Fibroblast of skin of back (primary cell): ENCODE results near the gene TCAIM.
"Not testable (repeated sequence)": the region's sequence is repeated elsewhere in the genome, so short reads cannot be mapped to it uniquely, and the experiment has no call there.

Experiments
- DNase-seq: peaks from one replicate; pipeline ENCODE4 v3.0.0-alpha.2; 2013

TCAIM gene

DNA sequence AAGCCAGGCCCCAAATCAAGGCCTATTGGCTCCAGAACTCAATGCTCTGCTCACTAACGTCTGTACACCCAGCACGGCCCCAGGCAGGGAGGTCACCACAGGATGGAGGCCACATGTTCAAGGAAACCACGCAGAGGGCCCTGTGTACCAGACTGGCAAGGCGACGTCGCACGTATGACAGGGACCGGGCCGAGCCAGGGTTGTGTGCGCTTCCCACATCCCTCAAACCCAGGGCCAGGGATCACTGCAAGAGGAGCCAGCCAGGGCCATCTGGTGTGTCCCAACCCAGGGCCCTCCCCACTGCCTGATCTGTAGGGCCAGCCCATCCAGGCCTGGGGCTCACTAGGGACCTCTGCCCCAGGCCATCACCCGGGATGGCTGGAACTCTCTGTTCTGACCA, 76.9 kb downstream of the TCAIM start:
- DNase-seq, result no peak

DNA sequence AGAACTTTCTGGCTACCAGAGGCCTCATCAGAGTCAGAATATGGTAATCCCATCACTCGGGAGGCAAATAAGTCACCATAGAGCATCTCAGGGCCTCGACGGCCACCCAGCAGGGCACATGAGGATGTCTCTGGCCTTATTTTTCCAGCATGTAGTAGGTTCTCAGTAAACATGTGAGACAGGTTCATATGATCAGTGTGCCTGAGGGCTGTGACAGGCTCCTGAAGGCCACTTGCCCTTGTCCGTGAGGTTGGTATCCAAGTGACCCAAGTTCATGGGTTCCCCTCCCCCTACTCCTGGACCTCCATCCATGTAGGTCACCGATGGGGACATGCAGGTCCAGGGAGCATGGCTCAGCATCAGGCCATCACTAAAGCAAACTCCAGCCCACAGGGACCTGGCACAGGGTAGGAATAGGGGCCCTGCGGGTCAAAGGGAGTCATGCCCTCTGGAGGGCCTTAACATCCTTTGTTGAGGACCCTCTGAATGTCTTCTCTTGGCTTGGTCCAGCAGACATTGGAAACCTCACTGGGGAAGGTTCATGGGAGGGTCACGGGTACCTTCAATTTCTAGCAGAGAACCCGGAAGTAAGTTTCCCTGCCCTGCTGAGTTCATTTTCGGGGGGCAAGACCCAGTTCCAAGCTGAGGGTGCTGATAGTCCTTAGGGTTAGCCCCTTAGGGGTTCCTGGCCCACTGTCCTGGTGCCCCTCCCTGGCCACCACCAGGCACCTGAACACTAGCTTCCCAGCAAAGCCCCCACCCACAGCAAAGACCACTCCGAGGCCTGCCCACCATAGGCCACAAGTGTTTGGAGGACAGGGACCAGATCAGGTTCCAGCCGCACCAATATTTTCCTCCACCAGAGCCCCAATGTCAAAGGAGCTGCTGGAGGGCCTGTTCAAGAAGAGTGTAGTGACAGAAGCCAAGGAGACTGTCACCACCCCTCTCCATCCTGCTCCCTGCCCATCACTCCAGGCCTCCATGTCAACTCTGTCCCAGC, 77.8 kb downstream of the TCAIM start:
- no peak for DNase-seq

DNA sequence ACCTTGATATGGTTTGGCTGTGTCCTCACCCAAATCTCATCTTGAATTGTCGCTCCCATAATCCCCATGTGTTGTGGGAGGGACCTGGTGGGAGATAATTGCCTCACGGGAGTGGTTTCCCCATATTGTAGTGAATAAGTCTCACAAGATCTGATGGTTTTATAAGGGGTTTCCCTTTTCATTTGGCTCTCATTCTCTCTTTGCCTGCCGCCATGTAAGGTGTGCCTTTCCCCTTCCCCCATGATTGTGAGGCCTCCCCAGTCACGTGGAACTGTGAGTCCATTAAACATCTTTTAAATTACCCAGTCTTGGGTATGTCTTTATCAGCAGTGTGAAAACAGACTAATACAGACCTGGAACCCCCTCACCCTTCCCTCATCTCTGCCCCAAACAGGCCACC, 79.6 kb downstream of the TCAIM start:
- not testable (repeated sequence) for DNase-seq

DNA sequence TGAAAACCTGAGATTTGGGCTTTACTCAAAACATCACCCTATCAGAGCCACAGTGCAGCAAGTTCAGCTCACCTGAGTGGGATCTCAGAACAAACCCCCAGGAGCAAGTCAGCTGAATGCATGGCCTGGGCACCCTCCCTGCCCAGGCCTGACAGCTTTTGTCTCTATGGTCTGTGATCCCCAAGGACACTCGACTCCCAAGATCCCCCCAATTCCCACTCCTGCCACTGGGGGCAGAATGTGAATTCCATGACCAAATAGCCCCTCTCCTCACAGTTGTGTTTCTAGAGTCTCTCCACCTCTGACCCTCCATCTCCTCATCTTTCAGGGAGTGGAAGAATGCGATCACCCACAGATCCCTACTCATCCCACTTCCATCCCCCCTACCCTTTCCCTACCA, 80.0 kb downstream of the TCAIM start:
- DNase-seq, result no peak

DNA sequence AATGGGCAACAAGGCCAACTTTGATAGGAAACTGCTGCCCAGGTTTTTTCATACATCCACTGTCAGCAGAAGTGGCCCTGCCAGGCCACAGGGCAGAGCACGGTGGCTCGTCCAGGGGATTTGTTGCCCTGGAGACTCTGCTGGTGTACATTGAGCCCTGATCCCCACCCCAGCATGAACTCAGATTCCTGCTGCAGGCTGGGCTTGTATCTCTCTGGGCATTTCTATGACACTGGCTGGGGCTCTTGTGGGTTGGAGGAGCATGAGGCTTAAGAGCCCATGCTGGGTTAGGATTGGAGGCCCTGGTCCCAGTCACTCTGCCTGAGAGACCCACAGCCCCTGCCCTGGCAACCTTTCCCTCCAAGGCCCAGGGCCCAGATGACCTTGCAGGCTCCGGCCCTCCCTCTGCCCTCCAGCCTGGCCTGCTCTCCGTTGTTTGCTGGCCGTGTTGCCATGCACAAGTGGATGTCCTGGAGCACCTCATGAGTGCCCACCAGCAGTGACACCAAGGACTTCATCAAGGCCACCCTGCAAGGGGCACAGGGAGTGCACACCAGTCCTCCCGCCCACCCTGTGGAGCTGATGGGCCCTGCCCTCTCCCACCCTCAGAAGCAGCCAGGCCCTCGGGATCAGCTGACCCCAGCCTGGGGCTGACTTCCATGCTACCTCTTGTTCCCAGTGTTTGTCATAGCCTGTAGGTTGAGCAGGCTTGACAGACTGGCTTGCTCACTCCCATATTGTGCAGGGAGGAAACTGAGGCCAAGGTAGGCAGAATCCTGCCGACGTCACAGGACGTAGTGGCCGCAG, 80.8 kb downstream of the TCAIM start:
- DNase-seq, result no peak

DNA sequence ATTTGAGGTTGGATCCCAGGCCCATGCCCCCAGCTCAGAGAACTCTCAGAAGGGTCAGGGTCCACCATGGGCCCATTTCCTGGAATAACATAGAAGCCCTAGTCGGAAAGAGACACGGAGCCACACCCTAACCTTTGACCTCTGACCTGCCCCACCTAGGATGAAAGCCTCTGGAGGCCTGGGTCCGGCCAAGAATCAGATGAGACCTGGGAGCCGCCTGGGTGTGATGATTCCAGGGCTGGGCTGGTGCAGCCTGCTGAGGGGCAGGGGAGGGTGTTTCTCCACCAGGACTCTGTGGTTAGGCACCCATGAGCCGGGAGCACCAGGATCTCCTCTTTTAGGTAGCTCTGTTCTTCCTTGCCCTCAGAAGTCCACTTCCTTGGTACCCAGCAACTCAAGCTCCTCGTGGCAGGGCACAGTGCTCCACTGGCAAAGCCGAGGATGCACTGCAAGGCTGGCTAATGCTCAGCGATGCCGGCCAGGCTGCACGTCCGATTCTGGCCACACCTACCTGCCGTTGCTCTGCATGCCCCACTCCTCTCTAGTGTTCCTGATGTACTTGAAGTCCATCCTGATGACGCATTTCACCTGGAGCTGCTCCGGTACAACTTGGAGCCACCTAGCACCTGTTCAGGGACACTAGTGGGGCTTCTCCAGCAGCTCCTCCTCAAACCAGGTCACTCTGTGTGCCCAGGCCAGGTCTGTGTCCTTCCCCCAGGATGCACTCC, 81.5 kb downstream of the TCAIM start:
- DNase-seq, result no peak

DNA sequence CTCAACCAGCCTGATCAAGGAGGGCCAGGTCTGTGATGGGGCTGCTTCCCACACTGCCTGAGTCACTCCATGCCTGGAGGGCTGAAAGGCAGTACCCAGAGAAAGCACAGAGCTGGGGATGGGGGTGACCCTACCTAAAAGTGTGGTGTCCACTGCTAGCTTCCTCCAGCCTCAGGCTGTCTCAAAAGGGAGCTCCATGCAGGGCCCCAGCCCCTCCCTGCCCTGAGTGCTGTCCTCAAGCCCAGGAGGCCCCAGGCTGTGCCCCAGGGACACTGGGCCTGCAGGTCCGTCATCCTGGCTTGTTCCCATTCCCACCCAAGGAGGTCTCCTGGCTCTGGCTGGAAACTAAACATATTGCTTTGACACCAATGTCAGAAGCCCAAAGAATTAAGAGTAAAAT, 82.1 kb downstream of the TCAIM start:
- no peak for DNase-seq

DNA sequence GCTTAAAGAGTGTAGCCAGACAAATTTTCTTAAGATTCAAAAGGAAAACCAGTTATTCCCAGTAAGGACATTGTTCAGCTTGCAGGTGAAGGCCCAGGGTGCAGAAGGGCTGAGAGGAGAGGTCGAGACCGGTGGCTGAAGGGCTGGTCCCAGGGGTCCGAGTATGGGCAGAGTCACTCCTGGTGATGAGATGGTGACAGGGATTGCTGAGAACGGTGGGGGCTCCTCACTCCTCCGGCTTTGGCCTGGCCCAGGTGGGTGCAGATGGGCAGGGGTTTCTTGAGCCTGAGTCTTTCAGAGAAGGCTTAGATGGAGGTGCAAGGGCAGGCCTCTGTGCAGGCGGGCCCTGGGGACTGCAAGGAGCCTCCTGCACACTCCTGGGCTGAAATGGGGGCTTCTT, 82.7 kb downstream of the TCAIM start:
- no peak for DNase-seq

DNA sequence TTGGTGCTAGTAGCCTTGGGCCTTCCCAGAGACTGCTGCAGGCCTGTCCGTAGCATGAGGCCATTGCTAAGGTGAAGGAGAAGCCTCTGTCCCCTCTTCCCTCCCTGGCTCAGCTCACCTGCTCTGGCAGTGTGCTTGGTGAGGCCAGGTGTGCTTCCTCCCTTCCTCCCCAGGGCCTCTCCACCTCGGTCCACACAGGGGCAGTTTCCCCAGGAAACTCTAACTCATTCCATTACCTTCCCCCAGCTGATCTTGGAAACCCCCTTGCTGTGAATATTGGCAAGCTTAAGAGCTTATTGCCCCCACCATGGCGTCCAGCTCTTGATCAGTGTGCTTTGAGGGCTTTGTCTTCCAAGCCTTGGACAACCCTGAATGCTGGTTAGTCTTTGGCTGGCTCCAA, 86.2 kb downstream of the TCAIM start:
- DNase-seq, result no peak

DNA sequence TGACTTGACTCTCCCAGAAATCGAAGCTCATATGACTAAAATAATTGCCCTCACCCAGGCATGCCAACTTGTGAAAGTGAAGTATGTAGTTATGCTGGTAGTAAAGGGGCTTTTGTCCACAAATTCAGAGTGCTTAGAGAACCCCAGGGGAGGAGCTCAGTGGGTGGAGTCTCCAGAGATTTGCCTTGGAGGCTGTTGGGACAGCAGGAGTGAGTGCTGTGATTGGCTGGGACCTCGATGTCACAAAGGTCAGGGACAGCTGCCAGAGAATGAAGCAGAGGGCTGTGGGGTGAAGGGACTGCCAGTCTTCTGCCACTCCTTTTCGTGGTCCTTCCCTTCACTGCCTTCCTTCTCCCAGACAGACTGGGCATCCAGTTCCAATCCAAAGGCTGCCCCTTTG, 89.1 kb downstream of the TCAIM start:
- no peak for DNase-seq

- DNase-seq, result no peak
Measured at GRCh38 chr3:44428910-44429309, 90.3 kb downstream of the TCAIM start.

GRCh38 chr3:44429459-44429858, 90.9 kb downstream of the TCAIM start:
- no peak for DNase-seq

- no peak for DNase-seq
Measured at GRCh38 chr3:44430466-44430865, 91.9 kb downstream of the TCAIM start.

DNA sequence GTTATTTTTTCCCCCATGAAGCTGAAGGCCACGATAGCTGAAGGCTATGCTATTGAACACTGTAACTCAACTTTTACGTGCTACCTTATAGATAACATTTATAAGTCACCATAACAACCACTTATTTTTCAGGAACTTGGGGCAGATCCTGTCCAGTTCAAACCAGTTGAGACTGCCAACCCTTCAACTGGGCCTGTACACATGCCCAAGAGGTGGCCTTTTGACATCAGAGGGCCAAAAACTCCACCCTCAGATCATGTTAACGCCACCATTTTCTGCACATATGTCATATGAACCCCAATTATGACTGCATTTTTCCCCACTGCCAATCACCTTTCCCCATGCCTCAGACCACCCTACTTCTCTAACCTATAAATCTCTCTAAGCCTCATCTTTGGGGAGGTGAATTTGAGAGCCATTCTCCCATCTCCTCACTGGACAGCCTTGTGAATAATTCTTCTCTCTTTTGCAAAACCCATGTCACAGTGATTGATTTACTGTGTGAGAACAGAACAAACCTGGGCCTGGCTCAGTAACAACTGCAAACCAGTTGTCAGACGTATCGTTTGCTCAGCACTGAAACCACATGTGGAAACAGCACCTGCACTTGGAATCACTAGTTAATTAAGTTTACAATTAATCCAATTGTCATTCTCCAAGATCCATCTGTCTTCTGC, 96.4 kb downstream of the TCAIM start:
- DNase-seq, result no peak

DNA sequence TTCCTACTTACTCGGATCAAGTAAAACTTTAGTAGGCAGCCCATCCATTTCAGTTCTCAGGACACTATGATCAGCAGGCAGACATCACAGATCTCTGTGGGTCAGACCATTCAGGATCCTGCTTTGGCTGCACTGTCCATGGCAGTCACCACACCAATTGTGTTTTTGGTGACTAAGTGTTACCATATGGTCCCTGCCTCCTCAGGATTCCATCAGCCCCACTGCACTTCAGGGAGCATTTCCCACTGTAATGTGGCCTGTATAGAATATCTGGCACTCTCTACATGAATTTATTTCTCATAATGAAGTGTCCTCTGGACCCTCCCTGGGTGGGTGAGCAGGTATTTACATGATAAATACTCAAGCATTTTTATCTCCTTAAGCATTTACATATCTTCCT, 97.6 kb downstream of the TCAIM start:
- no peak for DNase-seq

- DNase-seq, result no peak
Measured at GRCh38 chr3:44437800-44438199, 99.2 kb downstream of the TCAIM start.

DNA sequence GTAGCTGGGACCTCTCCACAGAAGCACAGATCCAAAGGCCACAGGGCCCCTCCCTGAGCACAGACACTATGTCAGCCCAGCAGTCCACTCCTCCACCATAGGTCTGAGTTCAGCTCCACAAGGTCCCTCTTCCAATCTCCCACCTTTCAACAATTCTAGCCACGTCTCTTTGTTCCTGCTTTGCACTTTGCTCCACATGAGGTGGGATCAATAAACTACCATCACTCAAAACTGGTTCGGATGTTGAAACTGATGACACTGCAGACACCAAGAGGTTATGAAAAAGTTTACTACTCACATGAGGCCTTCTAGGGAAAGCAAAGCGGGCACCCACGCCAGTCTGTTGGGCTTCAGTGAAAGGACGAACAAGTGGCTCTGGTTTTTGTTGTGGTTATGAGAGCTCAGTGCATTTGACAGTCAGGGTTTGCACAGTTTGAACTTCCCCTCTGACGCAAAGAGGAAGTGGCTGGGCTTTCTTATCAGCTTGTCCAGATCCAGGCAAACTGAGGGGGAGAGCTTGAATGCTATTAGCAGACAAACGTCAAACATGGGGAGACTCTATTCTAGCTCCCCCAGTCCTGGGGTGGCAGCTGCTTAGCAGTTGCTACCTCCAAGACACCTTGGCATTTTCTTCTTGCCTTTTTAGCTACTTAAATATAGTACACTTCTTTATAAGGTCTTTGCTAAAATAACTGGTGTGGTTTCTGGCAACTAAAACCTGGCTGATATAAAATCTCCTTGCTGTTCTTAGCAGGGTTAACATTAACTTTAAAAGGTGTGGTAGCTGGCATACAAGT, 101.1 kb downstream of the TCAIM start:
- DNase-seq, result peak; percentile 12

DNA sequence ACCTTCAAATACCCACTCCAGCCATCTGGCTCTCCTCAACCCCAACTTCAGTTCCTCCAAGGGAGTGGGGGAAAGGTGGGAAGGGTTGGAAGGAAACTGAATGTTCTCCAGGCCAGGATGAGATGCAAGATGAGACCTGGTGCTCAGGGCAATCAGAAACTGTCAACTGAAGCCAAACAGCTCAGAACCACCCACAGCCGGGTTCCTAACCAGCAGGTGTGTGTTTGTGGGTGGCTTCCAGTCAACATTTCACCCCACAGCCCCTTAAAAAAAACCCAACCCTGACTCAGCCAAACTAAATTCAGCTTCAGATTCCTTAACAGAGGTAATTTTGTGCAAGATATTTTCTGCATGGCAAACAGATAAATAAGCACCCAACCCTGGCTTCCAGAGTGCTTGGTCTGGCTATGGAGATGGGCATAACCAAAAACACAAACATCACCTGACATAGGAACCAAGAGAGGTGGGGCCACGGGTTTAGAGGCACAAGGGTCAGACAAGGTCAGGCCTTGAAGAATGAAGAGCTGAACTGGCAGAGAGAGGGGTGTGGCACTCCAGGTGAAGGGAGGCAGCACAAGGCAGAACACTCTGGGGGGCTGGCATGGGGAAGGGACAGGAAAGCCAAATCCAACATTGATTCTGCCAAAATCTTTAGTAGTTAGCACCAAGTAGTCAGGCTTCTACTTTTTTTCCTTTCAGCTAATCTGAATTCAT, 104.2 kb downstream of the TCAIM start:
- no peak for DNase-seq

- DNase-seq, result no peak
Measured at GRCh38 chr3:44444437-44444836, 105.9 kb downstream of the TCAIM start.

GRCh38 chr3:44444896-44445691, 106.5 kb downstream of the TCAIM start:
- DNase-seq, result no peak
